HCT116 (cell line): Measurements from ENCODE around the gene OR2H2. TPM values are rescaled to one million over a fixed set of nuclear protein-coding genes. Genes with fewer than 3 reads are reported as not detected.

ENCODE experiments used
- ATAC-seq: fragments of 200-7000 bp; cut with Tn5 transposase; 2 replicates; pipeline ENCODE4 v1.9.1; 2020; ENCODE audit warnings: mild to moderate bottlenecking, moderate library complexity
- BruUV-seq: library from RNA; stranded (reverse); fragments of 400-500 nt; replicated peaks from 2 replicates; lab custom pipeline; 2021; lab: Mats Ljungman, UMichigan
- CTCF ChIA-PET: fragments of 300-600 bp; sonication (Branson Sonifier 250); formaldehyde crosslinking; loops from one replicate; lab custom pipeline; 2021; ENCODE audit warnings: antibody characterized with exemption; lab: Charles Lee
- POLR2A ChIA-PET: fragments of 300-600, 350-600 bp; sonication (Branson Sonifier 250); formaldehyde crosslinking; loops from one replicate; lab custom pipeline; 2021; ENCODE audit warnings: antibody characterized with exemption; lab: Charles Lee
- RAD21 ChIA-PET, 2 experiments: fragments of 300-600 bp; sonication (Branson Sonifier 250); formaldehyde crosslinking; loops; one replicate each; lab custom pipeline; 2023; ENCODE audit warnings: low total read pairs in 2 of 2; ENCODE audit not compliant: uncharacterized antibody in 2 of 2, unreplicated experiment in 2 of 2, low non-redundant PET in 1 of 2; lab: Charles Lee
- DNase-seq: peaks from one replicate; pipeline ENCODE4 v3.0.0-alpha.2; 2010; ENCODE audit warnings: low read depth, low spot score
- H2AFZ ChIP-seq: fragments of 200-600 bp; shearing (Covaris generic), sonication (generic); 2 replicates; pipeline ENCODE4 v1.6.1; 2017; ENCODE audit warnings: low read depth, mixed run types, mixed read lengths, antibody characterized with exemption, low read length; ENCODE audit not compliant: poor library complexity, severe bottlenecking
- H3K27ac ChIP-seq: 2 replicates; pipeline ENCODE4 v1.5.1; 2012; ENCODE audit warnings: low read depth, low read length
- H3K27me3 ChIP-seq: fragments of 200-600 bp; sonication (generic); 2 replicates; pipeline ENCODE4 v1.6.1; 2016; ENCODE audit warnings: mixed run types, low read length, mixed read lengths; ENCODE audit not compliant: insufficient read depth
- H3K36me3 ChIP-seq, 2 experiments: fragments of 200-500 bp in 1 of 2; fragments of 200-600 bp in 1 of 2; sonication (Bioruptor generic) in 1 of 2; sonication (generic) in 1 of 2; 2 replicates each; pipeline versions ENCODE4 v1.5.1 to v1.6.1; 2014 to 2016; ENCODE audit warnings: low read length in 2 of 2, inconsistent platforms in 1 of 2, mixed read lengths in 1 of 2, mixed run types in 1 of 2; ENCODE audit not compliant: insufficient read depth in 2 of 2, control insufficient read depth in 1 of 2
- H3K4me1 ChIP-seq, 2 experiments: fragments of 200-600 bp in 1 of 2; sonication (generic) in 1 of 2; 2 replicates each; pipeline versions ENCODE4 v1.5.1 to v1.6.1; 2012 to 2017; ENCODE audit warnings: low read length in 2 of 2, inconsistent platforms in 1 of 2, mild to moderate bottlenecking in 1 of 2, mixed read lengths in 1 of 2, mixed run types in 1 of 2, moderate library complexity in 1 of 2; ENCODE audit not compliant: insufficient read depth in 2 of 2, control insufficient read depth in 1 of 2
- H3K4me2 ChIP-seq: fragments of 200-600 bp; sonication (generic); 2 replicates; pipeline ENCODE4 v1.6.1; 2017; ENCODE audit warnings: mixed run types, low read length, mixed read lengths
- H3K4me3 ChIP-seq, 2 experiments: fragments of 200-600 bp in 1 of 2; sonication (generic) in 1 of 2; replicated peaks in 1 of 2; 2 replicates each; pipeline ENCODE4 v1.5.1; 2011 to 2016; ENCODE audit warnings: low read length in 2 of 2, control low read depth in 1 of 2, low read depth in 1 of 2, mild to moderate bottlenecking in 1 of 2, mixed read lengths in 1 of 2, mixed run types in 1 of 2
- H3K79me2 ChIP-seq: fragments of 200-600 bp; sonication (generic); 2 replicates; pipeline ENCODE4 v1.6.1; 2017; ENCODE audit warnings: mild to moderate bottlenecking, mixed run types, low read length, moderate library complexity, mixed read lengths; ENCODE audit not compliant: insufficient read depth
- H3K9ac ChIP-seq: fragments of 200-600 bp; sonication (generic); 2 replicates; pipeline ENCODE4 v1.6.1; 2016; ENCODE audit warnings: low read length, mixed read lengths
- H3K9me2 ChIP-seq: fragments of 200-600 bp; sonication (generic), shearing (Covaris generic); 2 replicates; pipeline ENCODE4 v1.6.1; 2017; ENCODE audit warnings: mixed run types, mild to moderate bottlenecking, moderate library complexity; ENCODE audit not compliant: insufficient read depth
- H3K9me3 ChIP-seq, 2 experiments: fragments of 200-500 bp in 1 of 2; fragments of 200-600 bp in 1 of 2; sonication (Bioruptor generic) in 1 of 2; sonication (generic) in 1 of 2; 2 replicates each; pipeline ENCODE4 v1.6.1; 2014 to 2017; ENCODE audit warnings: low read length in 2 of 2, mixed read lengths in 2 of 2, inconsistent platforms in 1 of 2, low read depth in 1 of 2, mild to moderate bottlenecking in 1 of 2, mixed run types in 1 of 2, moderate library complexity in 1 of 2; ENCODE audit not compliant: control insufficient read depth in 1 of 2, insufficient read depth in 1 of 2
- H4K20me1 ChIP-seq: fragments of 200-600 bp; sonication (generic), shearing (Covaris generic); 2 replicates; pipeline ENCODE4 v1.6.1; 2017; ENCODE audit warnings: mixed run types, mild to moderate bottlenecking, moderate library complexity; ENCODE audit not compliant: insufficient read depth
- EGR1 ChIP-seq: IDR thresholded peaks from 2 replicates; pipeline ENCODE4 v1.6.1; 2012; ENCODE audit warnings: low read depth
- ELF1 ChIP-seq: IDR thresholded peaks from 2 replicates; pipeline ENCODE4 v1.6.1; 2012; ENCODE audit warnings: low read depth, borderline replicate concordance
- JUND ChIP-seq: IDR thresholded peaks from 2 replicates; pipeline ENCODE4 v1.6.1; 2012
- POLR2A ChIP-seq: IDR thresholded peaks from 2 replicates; pipeline ENCODE4 v1.7.0; 2011; ENCODE audit warnings: borderline replicate concordance; ENCODE audit not compliant: insufficient read depth, insufficient read length; ENCODE audit errors: extremely low read depth
- RAD21 ChIP-seq: IDR thresholded peaks from 2 replicates; pipeline ENCODE4 v1.6.1; 2012; ENCODE audit warnings: low read depth, mild to moderate bottlenecking
- SP1 ChIP-seq: IDR thresholded peaks from 2 replicates; pipeline ENCODE4 v1.6.1; 2012; ENCODE audit warnings: low read depth
- SRF ChIP-seq: IDR thresholded peaks from 2 replicates; pipeline ENCODE4 v1.6.1; 2012; ENCODE audit warnings: low read depth
- ZNF274 ChIP-seq: fragments of 200-500 bp; sonication (Bioruptor generic); IDR thresholded peaks from 2 replicates; pipeline ENCODE4 v1.6.1; 2014; ENCODE audit warnings: mild to moderate bottlenecking, low read depth, low read length, inconsistent platforms
- intact Hi-C: fragments of 100-400 bp; cut with micrococcal nuclease; formaldehyde crosslinking; loops from 2 replicates; pipeline ENCODE4 v1.10.0; 2022
- total RNA-seq: library from RNA; stranded (reverse); gene quantifications from one replicate; pipeline ENCODE4 v1.2.1, GENCODE V29; 2021; ENCODE audit not compliant: unreplicated experiment
- TF ChIP-seq, protein P1 (sequence below): IDR thresholded peaks from 2 replicates; pipeline ENCODE4 v1.6.1; 2011; ENCODE audit warnings: mild to moderate bottlenecking, low read length, moderate library complexity; ENCODE audit not compliant: insufficient replicate concordance; ENCODE audit errors: extremely low read depth
- TF ChIP-seq, protein P2 (sequence below): IDR thresholded peaks from 2 replicates; pipeline ENCODE4 v1.6.1; 2012
- TF ChIP-seq, protein P3 (sequence below): IDR thresholded peaks from 2 replicates; pipeline ENCODE4 v1.6.1; 2012; ENCODE audit warnings: low read depth
- TF ChIP-seq, protein P4 (sequence below): IDR thresholded peaks from 2 replicates; pipeline ENCODE4 v1.6.1; 2012

OR2H2 gene
- total RNA-seq, 1 experiment from 2014 or later = not detected

DNA sequence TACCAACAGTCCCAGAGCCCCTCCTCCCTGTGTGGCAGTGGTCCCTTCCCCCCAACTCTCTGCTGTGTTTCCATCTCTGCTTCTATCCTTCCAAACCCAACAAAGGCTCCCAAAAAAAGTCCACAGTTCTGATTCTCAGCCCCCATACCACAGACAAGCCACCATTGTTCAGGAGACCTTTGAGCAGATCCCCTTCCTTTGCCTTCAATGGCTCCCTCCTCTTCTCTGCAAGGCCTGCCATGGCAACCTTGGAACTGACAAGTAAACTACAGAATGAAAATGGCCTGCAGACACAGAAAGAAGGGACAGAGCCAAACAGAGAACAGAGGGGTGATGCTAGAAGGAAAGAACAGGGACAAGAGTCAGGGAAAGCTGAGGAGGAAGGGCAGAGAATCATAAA lies 23.2 kb downstream of the OR2H2 start:
- DNase-seq (no peak), ATAC-seq (no peak)
- Histone ChIP-seq H3K27ac (no peak overlapping the region), H3K4me2 (no peak overlapping the region), H3K9ac (no peak overlapping the region), H3K9me3 (no peaks in the 10 kb centered on the region), H4K20me1 (no peaks in the 10 kb centered on the region), H3K4me3 (no peak overlapping the region), H2AFZ (no peak overlapping the region), H3K36me3 (peaks cover 11 to 57% of the 10 kb centered on the region in 2 experiments; a peak in 3 of 4 replicates), H3K4me1 (no peaks in the 10 kb centered on the region), H3K79me2 (no peaks in the 10 kb centered on the region), H3K27me3 (no peaks in the 10 kb centered on the region), H3K9me2 (no peaks in the 10 kb centered on the region)
- no peak for TF ChIP-seq EGR1
- TF ChIP-seq, protein P1, sequence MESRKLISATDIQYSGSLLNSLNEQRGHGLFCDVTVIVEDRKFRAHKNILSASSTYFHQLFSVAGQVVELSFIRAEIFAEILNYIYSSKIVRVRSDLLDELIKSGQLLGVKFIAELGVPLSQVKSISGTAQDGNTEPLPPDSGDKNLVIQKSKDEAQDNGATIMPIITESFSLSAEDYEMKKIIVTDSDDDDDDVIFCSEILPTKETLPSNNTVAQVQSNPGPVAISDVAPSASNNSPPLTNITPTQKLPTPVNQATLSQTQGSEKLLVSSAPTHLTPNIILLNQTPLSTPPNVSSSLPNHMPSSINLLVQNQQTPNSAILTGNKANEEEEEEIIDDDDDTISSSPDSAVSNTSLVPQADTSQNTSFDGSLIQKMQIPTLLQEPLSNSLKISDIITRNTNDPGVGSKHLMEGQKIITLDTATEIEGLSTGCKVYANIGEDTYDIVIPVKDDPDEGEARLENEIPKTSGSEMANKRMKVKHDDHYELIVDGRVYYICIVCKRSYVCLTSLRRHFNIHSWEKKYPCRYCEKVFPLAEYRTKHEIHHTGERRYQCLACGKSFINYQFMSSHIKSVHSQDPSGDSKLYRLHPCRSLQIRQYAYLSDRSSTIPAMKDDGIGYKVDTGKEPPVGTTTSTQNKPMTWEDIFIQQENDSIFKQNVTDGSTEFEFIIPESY = no peak
- no peak for TF ChIP-seq RAD21
- no peak for TF ChIP-seq POLR2A
- no peak for TF ChIP-seq JUND
- no peak for TF ChIP-seq ZNF274
- TF ChIP-seq SP1 = no peak
- TF ChIP-seq, protein P2, sequence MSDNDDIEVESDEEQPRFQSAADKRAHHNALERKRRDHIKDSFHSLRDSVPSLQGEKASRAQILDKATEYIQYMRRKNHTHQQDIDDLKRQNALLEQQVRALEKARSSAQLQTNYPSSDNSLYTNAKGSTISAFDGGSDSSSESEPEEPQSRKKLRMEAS = no peak
- TF ChIP-seq, protein P3, sequence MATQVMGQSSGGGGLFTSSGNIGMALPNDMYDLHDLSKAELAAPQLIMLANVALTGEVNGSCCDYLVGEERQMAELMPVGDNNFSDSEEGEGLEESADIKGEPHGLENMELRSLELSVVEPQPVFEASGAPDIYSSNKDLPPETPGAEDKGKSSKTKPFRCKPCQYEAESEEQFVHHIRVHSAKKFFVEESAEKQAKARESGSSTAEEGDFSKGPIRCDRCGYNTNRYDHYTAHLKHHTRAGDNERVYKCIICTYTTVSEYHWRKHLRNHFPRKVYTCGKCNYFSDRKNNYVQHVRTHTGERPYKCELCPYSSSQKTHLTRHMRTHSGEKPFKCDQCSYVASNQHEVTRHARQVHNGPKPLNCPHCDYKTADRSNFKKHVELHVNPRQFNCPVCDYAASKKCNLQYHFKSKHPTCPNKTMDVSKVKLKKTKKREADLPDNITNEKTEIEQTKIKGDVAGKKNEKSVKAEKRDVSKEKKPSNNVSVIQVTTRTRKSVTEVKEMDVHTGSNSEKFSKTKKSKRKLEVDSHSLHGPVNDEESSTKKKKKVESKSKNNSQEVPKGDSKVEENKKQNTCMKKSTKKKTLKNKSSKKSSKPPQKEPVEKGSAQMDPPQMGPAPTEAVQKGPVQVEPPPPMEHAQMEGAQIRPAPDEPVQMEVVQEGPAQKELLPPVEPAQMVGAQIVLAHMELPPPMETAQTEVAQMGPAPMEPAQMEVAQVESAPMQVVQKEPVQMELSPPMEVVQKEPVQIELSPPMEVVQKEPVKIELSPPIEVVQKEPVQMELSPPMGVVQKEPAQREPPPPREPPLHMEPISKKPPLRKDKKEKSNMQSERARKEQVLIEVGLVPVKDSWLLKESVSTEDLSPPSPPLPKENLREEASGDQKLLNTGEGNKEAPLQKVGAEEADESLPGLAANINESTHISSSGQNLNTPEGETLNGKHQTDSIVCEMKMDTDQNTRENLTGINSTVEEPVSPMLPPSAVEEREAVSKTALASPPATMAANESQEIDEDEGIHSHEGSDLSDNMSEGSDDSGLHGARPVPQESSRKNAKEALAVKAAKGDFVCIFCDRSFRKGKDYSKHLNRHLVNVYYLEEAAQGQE = no peak
- TF ChIP-seq ELF1 = no peak
- no peak for TF ChIP-seq SRF
- TF ChIP-seq, protein P4, sequence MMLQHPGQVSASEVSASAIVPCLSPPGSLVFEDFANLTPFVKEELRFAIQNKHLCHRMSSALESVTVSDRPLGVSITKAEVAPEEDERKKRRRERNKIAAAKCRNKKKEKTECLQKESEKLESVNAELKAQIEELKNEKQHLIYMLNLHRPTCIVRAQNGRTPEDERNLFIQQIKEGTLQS = no peak
- BruUV-seq = no TSS peak
- RAD21 ChIA-PET = no interaction called here
- intact Hi-C loops = no loop called here
- POLR2A ChIA-PET = no interaction called here
- CTCF ChIA-PET = no interaction called here
